ENCODE measurements around the gene URB2.
"Not testable (repeated sequence)": the region's sequence is repeated elsewhere in the genome, so short reads cannot be mapped to it uniquely, and the experiment has no call there.

URB2 gene

GRCh38 chr1:229696385-229696784 is 70.3 kb downstream of the URB2 start:
- DNase-seq = no peak

- no peak for DNase-seq
Measured at GRCh38 chr1:229699613-229700267, 73.7 kb downstream of the URB2 start.

GRCh38 chr1:229704157-229704556 is 78.1 kb downstream of the URB2 start:
- no peak for DNase-seq

DNA sequence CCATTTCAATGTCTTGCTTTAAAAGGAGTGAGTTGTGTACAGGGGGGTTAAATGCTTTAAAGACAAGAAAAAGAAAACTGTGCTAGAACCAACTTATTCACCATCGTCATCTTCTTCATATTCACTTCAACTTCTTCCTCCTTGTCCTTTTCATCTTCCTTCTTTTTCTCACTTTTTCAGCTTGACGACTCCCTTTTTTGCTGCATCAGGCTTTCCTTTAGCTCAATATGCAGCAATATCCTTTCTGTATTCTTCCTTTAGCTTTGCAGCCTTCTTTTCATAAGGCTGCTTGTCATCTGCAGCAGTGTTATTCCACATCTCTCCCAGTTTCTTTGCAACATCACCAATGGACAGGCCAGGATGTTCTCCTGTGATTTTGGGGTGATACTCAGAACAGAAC is 79.1 kb downstream of the URB2 start:
- DNase-seq = not testable (repeated sequence)

GRCh38 chr1:229707127-229707526 is 81.1 kb downstream of the URB2 start:
- not testable (repeated sequence) for DNase-seq

DNA sequence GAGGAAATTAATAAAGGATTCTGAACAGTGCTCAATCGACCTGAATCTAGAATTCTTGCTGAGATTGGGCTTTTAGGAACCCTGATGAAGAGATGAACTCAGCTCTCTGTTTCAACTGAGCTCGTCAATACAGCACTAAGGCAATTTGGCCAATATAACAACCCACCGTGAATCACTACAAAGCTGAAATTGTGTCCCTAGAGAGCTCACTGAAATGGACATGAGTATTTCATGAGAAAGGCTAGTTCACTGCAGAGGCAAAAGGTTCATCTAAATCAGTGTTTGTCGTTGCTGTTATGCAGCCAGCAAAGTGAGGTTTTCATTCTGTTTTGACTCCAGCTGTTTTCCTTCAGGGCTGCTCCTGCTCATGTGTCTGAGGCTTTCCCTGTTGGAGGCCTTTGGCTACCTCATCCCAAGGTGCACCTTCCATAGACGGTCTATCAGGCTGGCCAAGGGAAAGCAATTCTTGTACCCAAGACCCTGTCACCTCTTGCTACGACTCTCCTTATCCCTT is 83.5 kb downstream of the URB2 start:
- DNase-seq = no peak
